Tibial nerve (tissue), 4 donors: Measurements from ENCODE around the gene RIN2.

ENCODE experiments used
- CTCF ChIP-seq, 5 experiments: fragments of 200-600 bp in 3 of 5; fragments of 450-650 bp in 2 of 5; sonication (generic) in 3 of 5; IDR thresholded peaks; one replicate each; pipeline ENCODE4 v1.5.1; 2016 to 2019; ENCODE audit warnings: antibody characterized with exemption in 5 of 5, mild to moderate bottlenecking in 3 of 5, moderate library complexity in 2 of 5
- EP300 ChIP-seq, 2 donors: sonication (generic); formaldehyde crosslinking; IDR thresholded peaks; one replicate each; pipeline ENCODE4 v1.6.1; 2017; ENCODE audit warnings: antibody characterized with exemption in 2 of 2, mild to moderate bottlenecking in 1 of 2
- POLR2A ChIP-seq, 2 donors: fragments of 450-650 bp; IDR thresholded peaks; one replicate each; pipeline ENCODE4 v1.6.1; 2017; ENCODE audit warnings: antibody characterized with exemption in 2 of 2, mild to moderate bottlenecking in 2 of 2, moderate library complexity in 2 of 2

GRCh38 chr20:19768325-19768842 lies 10.3 kb downstream of the RIN2 start:
- TF ChIP-seq CTCF (IDR thresholded peaks at IDR 0.05) (no peak), POLR2A (IDR thresholded peaks at IDR 0.05) (no peak), EP300 (IDR thresholded peaks at IDR 0.05) (no peak)
